Activated effector memory CD4-positive, alpha-beta T cell treated with Interleukin-2 at 50 U/mL for 16 hours (primary cell): ENCODE results near the gene TEDC1.
A peak's percentile ranks its signal among the peaks of the same experiment; 100 is the strongest.

Experiments used
- DNase-seq: peaks from one replicate; pipeline ENCODE4 v3.0.0-alpha.2; 2020

The TEDC1 gene, protein sequence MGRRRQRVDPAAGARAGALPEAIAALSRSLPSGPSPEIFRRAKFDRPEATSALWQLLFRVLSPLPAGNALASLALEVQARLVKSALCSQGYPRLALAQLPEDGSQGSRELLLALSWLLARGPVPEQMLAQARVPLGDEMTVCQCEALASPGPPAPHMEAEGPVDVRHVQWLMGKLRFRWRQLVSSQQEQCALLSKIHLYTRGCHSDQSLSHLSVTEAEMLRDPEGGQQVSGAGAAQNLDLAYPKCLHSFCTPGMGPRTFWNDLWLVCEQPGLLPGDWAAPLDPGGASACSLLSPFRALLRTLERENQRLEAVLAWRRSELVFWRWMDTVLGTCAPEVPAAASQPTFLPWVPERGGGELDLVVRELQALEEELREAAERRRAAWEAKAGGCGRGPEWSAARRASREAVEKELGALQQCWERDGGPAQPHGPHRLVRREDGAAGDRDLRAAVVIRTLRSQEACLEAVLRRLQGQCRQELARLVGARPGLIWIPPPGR

DNA sequence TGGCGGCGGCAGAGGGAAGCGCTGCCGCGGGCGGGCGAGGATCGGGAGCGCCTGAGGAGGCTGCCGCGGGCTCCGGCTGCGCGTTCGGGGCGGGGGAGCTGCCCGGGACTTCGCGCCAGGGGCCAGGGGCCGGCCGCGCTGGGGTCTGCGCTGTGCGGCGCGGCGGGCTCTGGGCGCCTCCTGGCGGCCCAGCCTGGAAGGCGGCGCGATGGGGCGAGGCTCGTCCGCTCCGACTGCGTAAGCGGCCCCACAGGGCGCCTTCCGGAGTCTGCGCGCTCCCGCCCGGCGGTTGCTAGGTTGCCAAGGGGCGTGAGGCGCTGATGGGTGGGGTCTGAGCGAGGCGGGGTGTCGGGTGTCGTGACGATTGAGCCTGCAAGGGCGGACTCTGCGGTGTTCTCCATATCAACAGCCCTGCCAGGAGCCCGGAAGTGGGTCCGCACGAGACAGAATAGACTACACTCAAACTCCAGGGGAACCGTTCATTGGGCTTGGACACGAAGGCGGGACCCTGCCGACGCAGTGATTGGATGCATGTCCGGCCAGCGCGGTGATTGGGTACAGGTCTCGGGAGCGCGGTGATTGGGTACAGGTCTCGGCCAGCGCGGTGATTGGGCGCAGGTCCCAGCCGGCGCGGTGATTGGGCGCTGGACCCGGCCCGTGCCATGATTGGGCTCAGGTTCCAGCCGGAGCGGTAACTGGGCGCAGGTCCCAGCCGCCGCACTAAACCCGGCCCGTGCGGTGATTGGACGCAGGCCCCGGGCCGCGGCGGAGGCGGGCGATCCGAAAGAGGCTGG lies at the start of gene TEDC1:
TSS of gene TEDC1 (plus strand) at position 675 of the 794 bp plus-strand sequence. CDS start 130 bp downstream, outside the sequence.
- peak; percentile 98 for DNase-seq

DNA sequence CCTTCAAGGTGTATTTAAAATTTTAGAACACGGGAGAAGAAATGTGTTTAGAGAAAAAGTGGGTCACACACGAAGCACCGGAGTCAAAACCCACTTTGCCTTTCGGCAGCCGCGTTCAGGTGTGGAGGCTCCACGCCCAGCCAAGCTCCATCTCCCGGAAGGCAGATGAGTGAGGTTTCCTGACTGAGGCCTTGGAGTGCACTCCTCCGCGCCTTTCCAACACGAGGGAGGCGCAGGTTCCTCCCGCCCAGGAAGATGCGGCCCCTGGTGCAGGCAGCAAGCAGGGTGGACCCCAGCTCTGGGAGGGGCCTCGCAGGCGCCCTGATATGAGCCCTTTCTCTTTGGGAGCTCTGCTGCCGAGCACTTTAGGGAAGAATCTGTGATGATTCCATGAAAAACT lies 48.9 kb upstream of the TEDC1 start:
- no peak for DNase-seq

DNA sequence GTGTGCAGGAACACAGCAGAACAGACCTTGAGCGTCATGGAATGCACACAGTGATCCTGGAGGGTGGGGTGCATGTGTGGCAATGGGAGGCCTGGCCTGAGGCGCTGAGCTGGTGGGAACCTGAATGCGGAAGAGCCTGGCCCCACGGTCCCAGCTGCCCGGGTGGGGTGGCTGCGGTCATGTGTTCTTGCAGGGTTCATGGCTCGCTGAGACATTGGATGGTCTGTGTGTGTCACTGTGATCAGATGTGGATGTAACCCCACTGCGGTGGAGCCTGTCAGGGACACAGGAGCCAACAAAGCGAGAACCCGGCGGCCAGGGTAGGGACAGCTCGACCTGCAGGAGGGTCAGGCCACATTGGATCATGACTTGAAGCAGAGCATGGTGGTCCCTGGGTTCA lies 48.2 kb upstream of the TEDC1 start:
- no peak for DNase-seq

DNA sequence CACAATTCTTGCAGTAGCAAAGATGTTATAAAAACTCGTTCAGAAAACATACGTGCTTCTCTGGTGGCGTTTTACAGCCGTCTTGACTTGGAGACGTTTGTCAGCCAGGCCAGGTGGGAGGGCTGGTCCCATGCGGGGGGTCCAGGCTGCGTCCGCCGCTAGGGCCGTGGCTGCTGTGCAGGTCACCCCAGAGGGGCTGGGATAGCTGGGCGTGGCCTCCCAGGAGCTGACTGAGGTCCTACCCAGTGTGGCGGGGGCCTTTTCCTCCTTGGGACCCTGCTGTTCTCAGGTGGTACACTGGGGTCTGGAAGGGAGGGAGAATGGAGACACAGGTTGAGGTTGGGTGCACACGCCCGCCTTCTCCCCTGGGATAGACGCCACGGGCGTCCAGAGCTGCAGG lies 46.2 kb upstream of the TEDC1 start:
- DNase-seq: no peak

DNA sequence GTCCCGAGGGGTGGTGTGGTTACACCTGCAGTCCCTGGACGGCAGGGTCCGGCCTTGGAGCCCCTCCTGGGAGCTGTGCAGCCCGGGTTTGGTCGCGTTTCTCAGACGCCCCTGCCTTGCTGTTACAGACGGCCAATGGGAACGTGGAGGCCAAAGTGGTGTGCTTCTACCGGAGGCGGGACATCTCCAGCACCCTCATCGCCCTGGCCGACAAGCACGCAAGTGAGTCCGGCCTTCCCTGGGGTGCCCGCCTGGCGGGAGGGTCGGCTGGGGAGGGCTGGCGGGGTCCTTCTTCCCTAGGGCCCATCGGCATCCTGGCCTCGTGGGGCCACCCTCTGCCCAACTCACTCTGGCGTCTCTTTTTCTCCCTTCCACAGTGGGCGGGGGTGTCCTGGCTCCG lies 45.8 kb upstream of the TEDC1 start:
- DNase-seq: no peak

DNA sequence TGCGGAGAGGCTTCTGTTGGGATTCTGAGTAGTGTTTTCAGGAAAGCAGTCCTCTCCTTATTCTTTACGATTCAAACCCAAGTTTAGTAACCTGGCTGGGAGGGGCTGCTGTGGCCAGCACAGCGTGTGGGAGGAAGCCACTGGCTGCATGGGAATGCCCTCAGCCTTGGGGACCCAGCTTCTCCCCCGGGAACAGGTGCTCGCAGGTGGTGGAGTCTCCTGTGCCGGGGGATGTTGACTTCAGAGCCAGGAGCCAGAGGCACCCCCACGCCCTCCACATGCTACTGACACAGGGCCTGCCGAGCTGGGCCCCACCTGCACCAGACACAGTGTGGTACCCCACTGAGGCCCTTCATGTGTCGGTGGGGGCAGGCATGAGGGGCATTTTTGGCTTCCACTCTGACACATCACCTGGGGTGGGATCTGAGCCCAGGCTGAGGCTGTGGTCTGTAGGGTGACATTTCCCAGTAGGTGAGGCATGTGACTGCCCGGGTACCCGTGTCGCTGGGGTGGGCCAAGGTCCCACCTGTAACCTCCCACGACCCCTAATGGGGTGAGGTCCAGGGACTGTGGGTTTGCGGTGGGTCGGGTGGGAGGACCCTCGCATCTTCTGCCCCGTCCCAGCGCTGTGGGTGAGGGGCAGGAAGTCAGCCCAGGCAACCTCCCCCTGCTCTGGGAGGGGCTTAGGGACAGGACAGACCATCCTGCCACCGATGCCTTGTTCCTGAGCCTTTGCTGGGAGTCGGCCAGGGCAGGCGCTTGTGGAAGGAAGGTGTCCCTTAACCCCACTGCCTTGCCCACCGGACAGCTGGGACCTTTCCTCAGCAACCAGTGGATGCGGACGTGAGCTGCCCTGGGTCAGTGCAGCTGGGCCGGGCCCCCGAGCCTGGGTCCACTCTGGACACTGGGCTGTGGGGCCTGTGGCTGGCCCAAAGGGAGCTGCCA lies 44.9 kb upstream of the TEDC1 start:
- no peak for DNase-seq

DNA sequence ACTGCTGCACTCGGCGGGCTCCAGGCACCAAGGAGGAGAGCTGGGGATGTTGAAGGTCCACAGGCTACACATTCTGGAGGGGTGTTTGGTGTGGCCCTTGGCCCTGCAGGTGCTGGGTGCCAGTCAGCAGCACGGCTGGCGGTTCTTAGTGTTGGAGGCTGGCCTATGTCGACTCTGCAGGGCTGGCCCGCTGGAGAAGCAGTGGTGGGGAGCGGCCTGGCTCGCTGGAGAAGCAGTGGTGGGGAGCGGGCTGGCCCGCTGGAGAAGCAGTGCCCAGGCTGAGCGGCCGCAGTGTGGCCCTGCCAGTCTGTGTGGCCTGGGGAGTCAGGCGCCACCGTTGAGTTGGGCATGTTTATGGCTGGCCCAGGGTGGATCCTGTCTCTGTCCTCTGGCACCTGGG lies 44.1 kb upstream of the TEDC1 start:
- DNase-seq: no peak

DNA sequence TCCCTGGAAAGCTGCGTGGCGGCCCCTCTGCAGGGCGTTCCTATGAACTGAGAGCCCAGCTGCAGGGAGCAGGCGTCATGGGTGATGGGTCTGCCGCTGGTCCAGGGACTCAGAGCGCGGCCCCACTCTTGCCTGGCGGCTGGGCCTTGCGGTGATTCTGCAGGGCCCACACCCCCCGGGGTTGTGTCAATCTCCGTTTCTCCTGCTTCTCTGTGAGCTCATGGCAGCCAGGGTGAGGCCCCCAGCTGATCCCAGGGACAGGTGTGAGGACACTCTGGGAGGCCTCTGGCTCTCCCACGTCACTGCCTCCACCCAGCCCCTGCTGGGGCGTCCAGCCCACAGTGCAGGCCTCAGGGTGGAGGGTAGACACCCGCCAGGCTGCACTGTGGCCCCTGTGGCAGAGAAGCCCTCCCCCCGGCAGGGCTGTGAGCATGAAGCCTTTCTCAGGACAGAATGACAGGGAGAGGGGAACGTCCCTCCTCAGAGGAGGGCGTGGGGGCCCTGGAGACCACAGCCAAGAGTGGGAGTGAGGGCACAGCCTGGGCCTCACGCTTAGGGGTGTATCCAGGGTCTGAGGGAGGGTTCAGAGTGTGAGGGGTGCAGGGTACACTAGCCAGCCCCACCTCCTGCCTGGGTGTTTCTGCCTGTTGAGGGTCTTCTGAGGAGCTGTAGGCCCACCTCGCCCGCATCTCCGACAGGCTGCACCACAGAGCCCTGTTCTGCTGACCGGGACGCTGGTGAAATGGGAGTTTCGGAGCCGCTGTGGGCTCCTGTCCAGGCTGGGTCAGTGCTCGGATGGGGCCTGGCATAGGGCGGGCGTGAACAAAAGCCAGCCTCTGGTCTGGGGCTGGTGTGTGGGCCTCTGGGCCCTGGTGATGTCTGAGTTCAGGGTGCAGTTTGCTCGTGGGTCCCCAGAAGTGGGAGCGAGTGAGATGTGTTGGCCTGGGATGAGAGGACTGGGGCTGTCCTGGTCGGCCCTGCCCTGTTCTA lies 43.1 kb upstream of the TEDC1 start:
- no peak for DNase-seq

DNA sequence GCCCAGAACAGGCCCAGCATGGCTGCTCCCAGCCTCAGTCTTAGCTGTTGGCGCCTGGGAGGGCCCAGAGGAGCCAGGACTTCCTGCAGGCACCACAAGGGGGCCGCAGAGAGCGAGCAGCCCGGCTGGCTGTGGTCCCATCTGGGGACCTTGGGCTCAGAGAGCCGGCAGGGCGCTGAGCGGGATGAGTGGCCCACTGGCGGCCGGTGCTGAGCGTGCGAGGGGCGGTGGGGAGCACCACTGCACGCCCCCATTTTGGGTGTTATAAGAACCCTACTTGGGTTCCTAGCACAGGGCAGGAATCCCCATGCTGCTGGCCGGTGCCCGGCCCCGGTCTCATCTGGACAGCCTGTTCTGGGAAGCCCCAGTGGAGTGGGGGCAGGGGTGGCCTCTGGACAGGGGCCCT lies 42.3 kb upstream of the TEDC1 start:
- peak; percentile 49 for DNase-seq

DNA sequence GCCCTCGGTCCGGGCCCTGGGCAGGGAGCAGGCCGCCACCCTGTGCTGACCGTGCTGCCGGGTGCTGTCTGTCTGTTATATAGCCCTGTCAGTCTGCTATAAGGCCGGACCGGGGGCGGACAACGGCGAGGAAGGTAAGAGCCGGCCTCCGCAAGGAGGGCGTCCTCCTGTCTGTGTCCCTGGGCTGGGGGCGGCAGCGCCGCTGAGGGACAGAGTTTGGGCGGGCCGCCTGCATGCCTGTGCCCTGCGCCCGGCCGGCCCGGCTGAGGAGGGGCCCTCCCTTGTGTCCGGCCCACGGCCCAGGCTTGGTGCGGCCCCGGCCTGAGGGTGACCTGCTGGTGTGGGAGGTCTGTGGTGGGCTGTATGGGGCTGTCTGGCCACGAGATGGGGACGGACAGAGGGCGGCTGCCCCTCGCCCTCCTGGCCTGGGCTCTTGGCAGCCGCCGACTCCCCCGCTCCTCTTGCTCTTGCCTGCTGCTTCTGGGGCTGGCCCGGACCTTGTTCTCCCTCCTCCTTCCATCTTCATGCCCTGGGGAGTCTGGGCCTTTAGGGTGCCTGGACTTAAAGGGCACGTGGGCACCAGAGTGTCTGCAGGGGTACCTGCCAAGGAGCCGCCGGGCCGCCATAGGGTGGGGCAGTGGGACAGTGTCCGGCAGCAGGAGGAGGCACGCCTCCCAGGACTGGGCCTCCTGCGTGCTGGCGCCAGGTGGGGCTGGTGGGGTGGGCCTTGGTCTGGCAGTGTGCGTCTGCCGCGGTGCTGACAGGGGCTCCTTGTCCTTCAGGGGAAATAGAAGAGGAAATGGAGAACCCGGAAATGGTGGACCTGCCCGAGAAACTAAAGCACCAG lies 41.5 kb upstream of the TEDC1 start:
- DNase-seq: no peak

DNA sequence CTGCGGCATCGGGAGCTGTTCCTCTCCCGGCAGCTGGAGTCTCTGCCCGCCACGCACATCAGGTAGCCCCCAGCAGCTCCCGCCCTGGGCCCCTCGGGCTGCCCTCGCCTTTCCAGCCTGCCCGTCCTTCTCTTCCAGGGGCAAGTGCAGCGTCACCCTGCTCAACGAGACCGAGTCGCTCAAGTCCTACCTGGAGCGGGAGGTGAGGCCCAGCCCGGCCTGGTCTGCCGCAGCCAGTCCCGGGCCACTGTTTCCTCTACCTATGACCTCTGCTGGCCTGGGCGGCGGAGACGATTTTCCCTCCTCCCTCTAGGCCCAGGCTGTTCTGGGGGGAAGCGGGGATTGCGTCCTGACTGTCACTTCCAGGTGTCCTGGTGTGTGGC lies 40.9 kb upstream of the TEDC1 start:
- no peak for DNase-seq

DNA sequence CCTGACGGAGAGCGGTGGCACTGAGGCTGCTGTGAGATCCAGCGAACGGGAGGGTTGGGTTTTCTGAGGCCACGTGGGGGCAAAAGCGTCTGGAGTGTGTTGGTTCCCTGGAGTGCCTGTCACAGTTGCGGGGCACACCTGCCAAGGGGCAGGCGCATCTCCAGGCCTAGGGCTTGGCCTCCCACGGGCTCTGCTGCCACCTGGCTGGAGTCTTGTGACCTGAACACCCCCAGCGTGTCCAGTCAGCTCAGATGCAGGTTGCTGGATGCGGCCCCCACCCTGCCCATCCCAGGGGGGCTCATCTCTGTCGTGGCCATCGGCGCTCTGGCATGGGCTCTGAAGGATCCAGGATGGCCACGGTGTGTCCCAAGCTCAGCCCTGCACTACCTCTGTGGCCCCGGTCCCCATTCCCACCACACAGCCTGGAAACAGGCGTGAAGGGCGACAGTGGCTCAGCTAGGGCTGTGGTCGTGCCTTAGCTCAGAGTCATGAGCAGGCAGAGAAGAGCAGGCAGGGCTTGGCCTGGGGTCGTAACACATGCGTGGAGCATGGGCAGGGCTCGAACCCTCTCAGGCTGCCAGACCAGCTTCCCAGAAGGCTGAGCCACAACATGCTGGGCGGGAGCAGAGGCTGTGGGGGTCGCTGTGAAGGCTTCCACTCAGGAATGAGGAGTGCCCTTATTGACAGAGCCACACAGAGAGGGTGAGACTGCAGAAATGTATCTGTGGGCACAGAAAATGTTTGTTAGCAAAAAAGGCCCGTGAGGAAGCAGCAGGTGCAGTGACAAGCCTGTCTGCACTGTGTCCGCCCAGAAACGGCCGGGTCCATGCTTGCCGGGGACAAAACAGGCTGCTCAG lies 40.0 kb upstream of the TEDC1 start:
- DNase-seq: no peak

DNA sequence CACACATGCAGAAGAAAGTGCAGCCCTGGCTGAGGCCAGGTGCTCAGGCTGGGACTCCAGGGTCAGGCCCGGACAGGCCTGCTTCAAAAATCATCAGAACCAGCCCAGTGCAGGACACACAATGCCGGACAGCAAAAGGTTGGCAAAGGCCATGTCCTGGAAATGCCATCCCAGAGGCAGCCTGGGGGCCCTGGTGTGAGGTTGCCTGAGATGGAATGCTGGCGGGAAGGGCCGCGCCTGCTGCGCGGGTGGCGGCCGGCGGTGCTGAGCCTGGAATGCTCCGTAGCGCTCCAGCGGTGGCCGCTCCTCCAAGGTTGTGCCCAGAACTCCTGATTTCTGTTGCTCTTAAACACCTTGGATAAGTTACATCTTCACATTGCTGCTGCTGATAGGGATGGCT lies 38.1 kb upstream of the TEDC1 start:
- DNase-seq: no peak

DNA sequence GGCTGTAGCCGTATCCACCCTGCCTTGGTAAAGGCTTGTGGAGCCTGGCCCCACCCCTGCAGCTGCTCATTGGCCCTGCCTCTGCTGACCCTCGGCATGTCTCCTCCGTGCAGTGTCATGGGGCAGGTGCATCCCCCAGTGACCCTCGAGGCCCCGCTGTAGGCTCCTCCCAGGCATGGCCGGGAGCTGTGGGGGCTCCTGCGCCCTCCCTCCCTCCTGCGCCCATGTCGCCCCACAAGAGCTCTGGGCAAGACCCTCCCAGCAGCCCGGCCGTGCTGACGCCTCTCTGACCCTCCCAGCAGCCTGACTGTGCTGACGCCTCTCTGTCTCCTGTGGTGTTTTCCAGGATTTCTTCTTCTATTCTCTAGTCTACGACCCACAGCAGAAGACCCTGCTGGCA lies 37.2 kb upstream of the TEDC1 start:
- no peak for DNase-seq

DNA sequence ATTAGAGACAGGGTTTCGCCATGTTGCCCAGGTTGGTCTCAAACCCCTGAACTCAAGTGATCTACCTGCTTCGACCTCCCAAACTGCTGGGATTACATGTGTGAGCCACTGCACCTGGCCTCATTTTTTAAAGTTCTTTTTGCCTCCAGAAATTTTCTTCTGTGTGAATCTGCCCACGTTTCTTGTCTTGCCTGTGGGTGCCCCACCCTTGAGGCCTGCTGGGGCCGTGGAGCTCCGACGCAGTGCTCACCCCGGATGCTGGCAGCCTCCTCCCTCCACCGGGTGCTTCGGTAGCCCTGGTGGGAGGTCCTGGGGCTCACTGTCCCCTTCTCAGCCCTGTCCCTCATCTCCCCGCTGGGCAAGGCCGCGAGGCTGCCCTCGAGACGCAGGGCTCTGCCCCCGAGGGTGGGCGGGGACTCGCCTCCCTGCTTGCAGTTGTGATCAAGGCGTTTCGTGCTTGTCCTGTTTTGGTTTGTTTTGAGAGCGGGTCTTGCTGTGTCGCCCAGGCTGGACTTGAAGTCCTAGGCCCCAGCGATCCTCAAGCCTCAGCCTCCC lies 35.9 kb upstream of the TEDC1 start:
- no peak for DNase-seq

DNA sequence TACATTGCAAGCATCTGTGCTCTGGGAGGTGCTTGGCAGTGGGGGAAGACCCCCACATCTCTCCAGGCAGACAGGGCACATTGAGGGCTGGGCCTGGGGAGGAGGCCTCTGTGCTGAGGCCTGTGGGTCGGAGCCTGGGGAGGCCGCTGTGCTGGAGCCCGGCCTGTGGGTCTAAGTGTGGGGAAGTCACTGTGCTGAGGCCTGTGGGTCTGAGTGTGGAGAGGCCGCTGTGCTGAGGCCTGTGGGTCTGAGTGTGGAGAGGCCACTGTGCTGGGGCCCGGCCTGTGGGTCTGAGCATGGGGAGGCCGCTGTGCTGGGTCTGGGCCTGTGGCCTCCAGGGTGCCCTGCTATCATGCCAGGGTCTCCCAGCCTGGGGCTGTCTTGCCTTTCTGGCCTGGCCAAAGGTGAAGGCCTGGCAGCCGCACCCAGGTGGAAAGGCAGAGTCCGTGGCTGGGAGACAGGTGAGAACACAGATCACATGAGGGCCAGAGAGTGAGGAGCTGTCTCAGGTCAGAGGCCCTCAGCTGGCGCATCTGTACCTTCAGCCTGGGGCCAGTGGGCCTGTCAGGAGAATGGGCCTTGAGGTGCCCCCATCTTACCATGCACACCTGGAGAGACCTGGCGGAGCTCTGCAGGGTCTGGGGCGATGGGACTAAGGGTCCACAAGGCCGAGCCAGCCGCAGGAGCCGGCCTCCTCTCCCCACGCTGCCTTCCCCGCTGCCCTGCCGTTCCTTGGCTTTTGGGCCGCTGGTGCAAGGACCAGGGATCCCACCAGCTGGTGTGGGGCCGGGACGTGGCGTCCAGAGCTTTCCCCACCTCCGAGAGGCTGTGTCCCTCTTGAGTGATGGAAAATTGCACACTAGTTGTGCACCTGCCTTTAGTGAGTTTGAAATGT lies 35.0 kb upstream of the TEDC1 start:
- no peak for DNase-seq

DNA sequence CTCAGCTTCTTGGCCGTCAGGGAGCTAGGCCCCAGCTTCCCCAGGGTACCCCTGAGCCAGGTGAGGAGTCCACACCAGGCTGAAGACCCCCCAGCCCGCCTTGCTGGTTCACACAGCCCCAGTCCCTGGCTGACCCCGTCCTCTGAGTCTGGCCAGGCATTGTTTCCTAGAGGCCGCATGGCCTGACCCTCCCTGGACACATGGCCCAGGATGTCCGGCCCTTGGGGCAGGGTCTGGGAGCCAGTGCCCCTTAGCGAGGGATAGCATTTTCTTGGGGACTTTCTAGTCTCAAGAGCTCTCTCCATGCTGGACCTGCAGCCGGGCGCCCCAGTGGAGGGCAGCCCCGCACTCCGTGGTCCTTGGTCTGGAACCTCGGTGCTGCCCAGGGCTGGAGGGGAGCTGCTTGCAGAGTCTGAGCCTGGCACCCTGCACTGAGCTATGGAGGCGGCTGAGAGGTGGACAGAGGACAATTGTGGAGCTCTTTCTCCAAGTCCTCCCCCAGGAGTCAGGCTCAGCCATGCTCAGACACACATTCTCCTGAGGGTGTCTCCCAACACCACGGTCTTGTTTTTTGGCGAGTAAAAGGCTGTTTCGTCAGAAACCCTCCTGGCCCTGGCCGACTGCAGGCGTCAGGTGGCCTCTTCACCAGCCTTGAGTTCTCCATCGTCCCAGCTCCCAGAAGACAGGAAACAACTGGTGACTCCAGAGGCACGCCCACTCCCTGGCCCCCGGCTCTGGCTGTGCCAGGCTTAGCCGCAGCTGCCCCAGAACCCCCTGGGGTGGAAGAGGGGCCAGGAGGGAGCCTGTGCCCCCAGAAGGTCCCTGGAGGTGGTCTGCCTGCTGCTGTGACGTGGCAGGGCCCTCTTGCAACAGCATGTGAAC lies 34.1 kb upstream of the TEDC1 start:
- DNase-seq: no peak
